Stimulated activated CD4-positive, alpha-beta T cell treated with anti-CD3 and anti-CD28 coated beads, TNF-alpha, amount 100 ng/mL, for 48 hours (primary cell): ENCODE results near the gene TEX13B.
"Not testable (repeated sequence)": the region's sequence is repeated elsewhere in the genome, so short reads cannot be mapped to it uniquely, and the experiment has no call there.

Experiments used
- DNase-seq, 3 donors: peaks; one replicate each; pipeline ENCODE4 v3.0.0-alpha.2; 2020; ENCODE audit warnings: low read depth in 3 of 3

The TEX13B gene

DNA sequence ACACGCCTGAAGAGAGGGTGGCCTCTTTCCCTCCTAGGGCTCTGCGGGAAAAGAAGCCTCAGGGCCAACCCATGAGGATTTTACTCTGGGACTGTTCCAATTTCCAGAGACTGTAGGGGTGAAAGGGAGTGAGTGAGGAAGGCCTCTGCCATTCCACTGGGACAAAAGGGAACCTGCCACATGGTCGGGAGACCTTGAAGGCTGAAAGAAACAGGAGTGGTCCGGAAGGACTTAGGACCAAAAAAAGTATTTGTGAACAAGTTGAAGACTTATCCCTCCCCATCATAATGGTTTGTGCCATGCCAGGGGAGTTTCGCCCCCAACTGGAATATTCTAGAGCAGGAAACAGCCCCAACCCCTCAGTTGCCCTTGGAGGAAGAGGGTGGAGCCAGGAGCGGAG lies at the start of gene TEX13B:
TEX13B (minus strand) TSS at position 15 of the 400 bp plus-strand sequence. CDS start 243 bp downstream, outside the sequence.
- no peak for DNase-seq

DNA sequence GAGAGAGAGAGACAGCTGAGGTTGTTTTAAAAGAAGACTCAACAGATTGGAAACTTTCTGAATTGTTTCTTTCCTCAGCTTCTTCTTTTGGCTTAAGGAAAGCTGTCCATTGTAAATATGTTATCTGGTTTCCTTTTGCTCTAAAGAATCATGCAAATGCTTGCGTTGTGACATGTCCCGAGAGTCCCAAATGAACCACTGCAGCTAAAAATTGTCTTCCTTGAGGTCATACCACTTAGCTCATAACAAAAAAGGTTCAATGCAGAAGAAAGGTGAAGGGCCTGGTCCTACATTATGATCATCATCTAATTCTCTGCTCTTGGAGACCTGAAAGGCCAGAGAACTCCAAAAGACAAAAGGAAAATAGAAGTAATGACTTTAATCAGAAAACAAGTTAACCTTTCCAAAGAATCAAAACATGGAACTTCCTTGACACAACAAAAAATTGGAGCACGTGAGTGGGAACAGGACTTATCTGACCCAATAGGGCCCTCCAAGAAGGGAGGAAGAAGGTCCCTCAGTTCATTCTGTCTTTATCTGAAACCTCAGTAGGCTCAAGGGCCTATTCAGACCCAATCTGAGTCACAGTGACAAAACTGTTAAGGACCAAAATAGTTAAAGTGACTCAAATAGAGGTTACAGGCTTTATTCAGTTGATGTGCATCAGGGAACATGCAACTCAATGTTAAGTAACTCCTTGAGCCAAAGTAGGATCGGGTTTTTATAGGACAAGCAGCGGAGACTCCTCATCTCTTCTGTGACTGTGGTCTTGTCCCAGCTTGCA lies 48.0 kb upstream of the TEX13B start:
- no peak for DNase-seq

DNA sequence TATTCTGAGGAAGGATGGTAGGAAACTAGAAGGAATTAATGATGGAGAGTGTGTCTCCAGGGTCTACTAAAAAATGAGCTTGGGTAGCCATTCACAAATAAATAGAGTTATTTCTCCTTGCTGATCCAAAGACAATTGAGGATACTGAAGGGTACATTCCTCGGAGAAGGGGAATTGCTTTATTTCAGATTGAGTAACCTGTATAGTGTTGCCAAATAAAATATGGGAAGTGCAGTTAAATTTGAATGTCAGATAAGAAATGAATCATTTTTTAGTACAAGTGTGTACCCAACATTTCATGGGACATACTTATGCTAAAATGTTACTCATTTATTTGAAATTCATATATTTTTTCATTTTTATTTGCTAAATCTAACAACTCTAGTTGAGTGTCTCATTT lies 46.7 kb upstream of the TEX13B start:
- DNase-seq: no peak

DNA sequence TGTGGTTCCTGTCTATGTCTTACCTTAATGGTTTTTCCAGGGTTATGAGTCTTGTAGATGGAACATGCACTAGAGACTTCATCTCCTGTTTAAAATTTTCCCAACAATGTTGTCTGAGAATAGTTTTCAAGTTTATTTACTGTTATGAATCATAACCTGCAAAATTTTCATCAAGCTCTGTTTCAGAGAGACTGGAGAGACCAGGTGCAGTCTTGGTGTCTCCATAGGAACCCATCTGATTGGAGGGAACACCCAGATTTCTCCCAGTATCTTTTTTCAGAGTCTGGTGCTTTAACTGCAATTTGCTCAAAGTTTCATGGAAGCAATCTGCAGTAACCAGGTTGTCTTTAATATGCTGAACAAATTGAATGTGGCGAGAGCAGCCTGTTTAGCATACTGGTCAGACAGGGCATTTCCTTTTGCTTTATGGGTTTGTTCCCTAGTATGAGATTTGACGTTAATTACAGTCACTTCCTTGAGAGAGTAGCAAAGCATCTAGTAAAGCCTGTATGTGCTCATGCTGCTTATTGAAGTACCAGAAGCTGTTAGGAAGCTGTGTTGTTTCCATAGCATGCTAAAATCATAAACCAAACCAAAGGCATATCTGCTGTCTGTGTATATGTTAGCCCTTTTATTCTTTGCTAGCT lies 43.9 kb upstream of the TEX13B start:
- DNase-seq: no peak

DNA sequence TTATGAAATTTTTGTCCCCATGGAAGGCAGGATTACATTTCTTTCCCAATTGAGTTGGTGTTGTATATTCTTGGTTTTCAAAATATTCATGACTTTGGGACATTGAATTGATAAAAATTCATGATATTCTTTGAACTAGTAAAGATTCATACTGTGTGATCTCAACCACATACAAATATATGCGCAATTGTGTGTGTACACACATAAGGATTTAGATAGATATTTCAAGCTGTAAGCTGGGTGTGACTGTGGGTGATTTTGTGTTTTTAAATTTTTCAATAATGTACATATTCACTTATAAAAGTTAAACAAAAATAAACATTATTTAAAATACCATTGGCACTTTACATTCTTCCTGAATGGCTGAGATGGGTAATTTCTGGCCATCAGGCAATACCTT lies 43.2 kb upstream of the TEX13B start:
- no peak for DNase-seq

- DNase-seq: no peak
These were observed 40.4 kb upstream of the TEX13B start for GRCh38 chrX:108022491-108023089.

DNA sequence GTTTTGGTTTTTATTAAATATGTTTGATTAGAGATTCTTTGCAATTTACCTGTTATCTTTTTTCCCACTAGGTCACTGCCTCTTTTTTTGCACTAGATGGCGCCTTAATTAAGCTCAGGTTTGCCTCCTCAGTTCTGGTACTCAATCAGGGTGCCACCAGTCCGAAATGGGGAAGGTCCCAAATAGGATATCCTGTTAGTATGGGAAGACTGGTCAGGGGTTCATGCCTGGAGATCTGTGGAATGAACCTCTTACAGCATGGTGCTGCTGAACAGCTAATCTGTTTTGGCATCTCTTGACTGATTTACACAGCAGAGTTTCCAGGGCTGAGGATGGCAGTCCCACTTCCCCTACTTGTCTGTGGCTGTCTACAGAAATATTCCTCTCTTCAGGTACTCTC lies 38.5 kb upstream of the TEX13B start:
- no peak for DNase-seq

DNA sequence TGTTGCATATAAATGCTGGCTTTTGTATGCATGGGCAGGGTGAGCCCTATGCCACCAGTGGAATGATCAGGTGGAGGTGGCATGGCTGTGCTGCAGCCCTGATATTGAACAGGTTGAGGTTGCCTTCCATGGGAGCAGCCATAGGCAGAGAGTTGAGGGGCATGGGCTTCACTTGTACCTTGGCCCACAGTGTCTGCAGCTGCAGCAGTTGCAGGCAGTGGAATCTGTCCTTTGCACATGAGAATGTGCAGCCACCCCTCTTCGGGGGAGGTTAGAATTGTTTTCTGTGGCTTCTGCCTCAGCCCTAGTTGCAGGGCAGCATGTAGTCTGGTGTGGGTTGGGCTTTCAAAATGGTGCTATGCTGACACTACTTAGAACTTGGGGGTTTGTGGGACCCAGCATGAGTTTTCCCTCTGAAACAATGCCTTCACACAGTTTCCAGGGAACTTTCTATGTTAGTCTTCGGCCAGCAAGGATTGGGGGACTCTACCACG lies 37.3 kb upstream of the TEX13B start:
- DNase-seq: no peak

DNA sequence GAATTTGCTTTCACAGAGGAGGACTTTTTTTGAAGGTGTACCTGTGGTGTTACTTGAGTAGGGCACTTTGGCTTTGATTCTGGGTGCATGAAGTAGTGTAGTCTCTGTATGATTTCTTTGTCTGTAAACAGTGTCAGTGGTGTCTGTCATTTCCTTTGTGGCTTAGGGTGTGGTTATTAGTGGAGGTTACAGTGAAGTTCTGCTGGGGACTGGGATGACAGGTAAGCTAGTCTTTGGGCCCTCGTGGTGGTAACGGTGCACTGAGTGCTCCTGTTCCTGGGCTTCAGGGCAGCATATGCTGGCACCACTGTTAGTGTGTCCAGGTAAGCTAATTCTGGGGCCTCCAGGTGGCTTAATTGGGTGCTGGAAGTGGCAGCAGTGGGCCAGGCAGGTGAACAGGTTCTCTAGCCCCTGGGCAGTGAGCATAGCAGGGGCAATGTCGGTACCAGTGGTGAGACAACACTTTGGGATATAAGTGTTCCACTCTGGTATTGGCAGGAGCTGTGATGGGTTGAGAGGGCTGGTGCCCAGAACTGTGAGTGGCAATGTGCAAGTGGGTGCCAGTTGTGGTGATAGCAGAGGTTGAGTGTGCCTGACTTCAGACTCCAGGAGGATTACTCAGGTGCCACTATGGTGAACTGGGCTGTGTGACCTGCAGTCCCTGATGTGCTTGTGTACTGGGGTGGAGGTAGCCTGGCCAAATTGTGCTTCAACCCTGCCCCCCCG lies 36.6 kb upstream of the TEX13B start:
- no peak for DNase-seq

DNA sequence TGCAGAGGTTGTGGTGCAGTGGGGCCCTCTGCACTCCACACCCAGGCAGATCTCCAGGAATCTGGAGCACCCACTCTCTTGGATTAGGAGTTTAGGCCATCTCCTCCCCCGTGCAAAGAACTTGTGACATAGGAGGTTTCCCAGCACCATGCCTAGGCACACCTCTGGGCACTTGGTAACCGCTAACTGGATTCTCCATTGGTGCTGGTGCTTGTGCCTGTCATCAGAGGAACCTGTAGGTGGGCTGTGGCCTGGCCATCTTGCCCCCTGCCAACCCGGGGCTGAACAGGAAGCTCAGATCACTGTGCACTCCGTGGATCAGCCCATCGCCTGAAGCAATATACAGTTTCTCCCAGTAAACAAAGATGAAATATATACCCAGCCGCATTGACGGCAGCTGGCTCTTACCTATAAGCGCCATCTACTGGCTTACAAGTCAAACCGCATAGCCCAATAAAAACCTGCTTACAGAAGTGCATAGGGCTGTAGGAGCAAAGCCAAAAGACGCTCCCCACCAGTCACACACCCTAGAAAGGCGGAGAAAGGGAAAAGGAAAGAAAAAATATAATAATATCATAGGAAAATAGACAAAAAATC lies 19.1 kb upstream of the TEX13B start:
- no peak for DNase-seq

DNA sequence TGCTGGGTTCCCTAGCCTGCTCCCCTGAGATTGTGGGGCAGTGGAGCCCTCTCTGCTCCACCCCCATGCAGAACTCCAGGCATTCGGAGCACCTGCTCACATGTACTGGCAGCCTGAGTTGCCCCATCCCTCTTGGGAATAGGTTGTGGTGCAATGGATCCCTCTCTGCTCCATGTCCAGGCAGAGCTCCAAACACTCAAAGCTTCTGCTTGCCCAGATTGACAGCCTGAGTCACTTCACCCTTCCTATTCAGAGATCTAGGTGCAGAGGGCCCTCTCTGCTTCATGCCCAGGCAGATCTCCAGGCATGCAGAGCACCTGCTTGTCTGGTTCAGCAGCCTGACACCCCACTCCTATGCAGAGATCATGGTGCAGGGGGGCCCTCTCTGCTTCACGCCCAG lies 18.6 kb upstream of the TEX13B start:
- no peak for DNase-seq

- DNase-seq: no peak
These were observed 14.0 kb upstream of the TEX13B start for GRCh38 chrX:107996124-107996523.

DNA sequence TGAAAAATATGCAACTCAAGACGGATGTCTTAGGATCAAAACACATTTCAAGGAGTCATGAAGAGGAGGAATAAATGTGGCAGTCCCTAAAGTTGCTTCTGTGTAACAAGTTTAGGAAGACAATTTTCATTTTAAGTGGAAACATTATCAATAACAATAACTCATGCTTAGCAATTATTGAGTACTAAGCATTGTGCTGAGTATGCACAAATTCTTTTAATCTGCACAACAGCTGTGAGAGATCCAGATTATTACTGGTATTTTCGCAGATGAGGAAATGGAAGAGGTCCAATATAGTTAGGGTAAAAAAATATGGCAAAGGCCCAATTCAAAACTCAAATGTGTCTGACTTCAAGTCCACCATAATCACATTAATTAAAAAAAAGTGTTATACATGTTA lies 2.9 kb upstream of the TEX13B start:
- no peak for DNase-seq

GRCh38 chrX:107979534-107979933 lies 2.6 kb downstream of the TEX13B start:
- DNase-seq: no peak

GRCh38 chrX:107978707-107979307 lies 3.4 kb downstream of the TEX13B start:
- DNase-seq: no peak

DNA sequence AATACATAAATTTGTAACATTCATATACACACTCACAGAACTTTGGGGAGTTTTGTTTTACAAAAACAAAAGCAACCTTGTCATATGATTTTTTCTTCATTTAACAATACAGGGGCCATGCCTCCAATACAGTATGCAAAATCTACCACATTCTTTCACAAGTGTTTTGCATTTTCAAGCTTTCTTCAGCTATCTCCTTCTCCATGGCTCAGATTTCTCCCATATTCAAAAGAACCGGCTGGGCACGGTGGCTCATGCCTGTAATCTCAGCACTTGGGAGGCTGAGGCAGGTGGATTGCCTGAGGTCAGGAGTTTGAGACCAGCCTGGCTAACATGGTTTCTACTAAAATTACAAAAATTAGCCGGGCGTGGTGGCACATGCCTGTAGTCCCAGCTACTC lies 4.1 kb downstream of the TEX13B start:
- DNase-seq: no peak

DNA sequence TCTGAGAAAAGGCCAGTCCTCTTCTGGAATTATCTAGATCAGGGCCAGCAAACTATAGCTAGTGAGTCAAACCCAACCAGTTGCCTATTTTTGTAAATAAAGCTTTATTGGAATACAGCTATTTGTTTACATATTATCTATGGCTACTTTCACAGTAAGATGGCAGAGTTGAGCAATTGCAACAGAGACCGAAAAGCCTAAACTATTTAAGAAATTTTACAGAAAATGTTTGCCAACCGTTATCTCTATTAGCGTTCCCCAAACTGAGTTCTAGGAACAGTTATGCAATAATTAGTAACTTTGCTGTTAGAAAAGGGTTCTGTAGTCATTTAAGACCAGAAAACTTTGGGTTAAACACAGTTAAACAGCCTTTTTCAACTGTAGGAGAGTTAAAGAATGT lies 10.5 kb downstream of the TEX13B start:
- DNase-seq: no peak

- no peak for DNase-seq
These were observed 12.1 kb downstream of the TEX13B start for GRCh38 chrX:107970073-107970472.

GRCh38 chrX:107968623-107969022 lies 13.5 kb downstream of the TEX13B start:
- DNase-seq: no peak

- DNase-seq: not testable (repeated sequence)
These were observed 26.8 kb downstream of the TEX13B start for GRCh38 chrX:107955337-107955736.

GRCh38 chrX:107940095-107940494 lies 42.1 kb downstream of the TEX13B start:
- no peak for DNase-seq

DNA sequence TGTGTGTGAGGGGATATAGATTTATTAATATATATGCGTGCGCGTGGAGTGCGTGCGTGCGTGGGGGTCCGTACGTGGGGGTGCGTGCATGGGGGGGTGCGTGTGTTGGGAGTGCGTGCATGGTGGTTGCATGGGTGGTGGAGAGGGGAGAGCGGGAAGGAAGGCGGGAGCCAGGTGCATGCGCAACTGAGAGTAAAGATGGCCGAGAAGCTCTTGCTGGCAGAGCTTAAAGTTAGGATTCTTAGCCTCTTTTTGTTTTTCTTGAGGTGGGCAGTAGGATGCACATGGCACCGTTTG lies 45.8 kb downstream of the TEX13B start:
- DNase-seq: no peak
